Activated T-helper 9 cell treated with anti-CD3 and anti-CD28 coated beads, Interleukin-2, amount 50 U/mL, for 16 hours (primary cell): Measurements from ENCODE around the gene RETREG3.
"Not testable (repeated sequence)": the region's sequence is repeated elsewhere in the genome, so short reads cannot be mapped to it uniquely, and the experiment has no call there.

Experiments
- DNase-seq: peaks from one replicate; pipeline ENCODE4 v3.0.0-alpha.2; 2020; ENCODE audit warnings: low read depth

RETREG3 gene, protein sequence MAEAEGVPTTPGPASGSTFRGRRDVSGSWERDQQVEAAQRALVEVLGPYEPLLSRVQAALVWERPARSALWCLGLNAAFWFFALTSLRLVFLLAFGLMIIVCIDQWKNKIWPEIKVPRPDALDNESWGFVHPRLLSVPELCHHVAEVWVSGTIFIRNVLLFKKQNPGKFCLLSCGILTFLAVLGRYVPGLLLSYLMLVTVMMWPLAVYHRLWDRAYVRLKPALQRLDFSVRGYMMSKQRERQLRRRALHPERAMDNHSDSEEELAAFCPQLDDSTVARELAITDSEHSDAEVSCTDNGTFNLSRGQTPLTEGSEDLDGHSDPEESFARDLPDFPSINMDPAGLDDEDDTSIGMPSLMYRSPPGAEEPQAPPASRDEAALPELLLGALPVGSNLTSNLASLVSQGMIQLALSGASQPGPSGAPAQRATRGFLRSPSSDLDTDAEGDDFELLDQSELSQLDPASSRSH

GRCh38 chr17:42609182-42609813 lies at the start of gene RETREG3, which contains the start of gene TUBG1:
Gene RETREG3, minus strand, starts transcription at chr17:42609374. Its CDS starts 50 bp downstream, at chr17:42609324.
Gene TUBG1, plus strand, starts transcription at chr17:42609683. Its CDS starts 55 bp downstream, at chr17:42609738.
- DNase-seq: peak; percentile 99

GRCh38 chr17:42657824-42658588 lies 48.8 kb upstream of the RETREG3 start:
- DNase-seq: no peak

DNA sequence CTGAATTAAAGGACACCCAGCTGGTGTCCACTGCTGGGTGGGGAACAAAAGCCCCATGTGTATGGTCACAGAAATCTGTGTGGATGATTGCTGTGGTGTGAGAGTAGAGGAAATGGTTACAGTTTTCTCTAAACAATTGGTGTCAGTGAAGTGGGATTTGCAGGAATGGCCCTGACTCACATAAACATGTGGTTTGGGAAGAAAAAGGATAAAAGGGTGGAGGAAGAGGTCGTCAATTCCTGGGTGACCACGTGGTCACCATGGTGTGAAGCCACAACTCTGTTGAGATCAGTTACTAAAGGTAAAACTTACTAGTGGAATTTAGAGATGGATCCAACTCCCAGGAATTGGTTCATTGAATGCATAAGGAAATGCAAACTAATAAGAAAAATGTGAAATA lies 46.4 kb upstream of the RETREG3 start:
- no peak for DNase-seq

- DNase-seq: no peak
Measured at GRCh38 chr17:42653179-42654124, 44.3 kb upstream of the RETREG3 start.

GRCh38 chr17:42651392-42651791 lies 42.2 kb upstream of the RETREG3 start:
- DNase-seq: no peak

DNA sequence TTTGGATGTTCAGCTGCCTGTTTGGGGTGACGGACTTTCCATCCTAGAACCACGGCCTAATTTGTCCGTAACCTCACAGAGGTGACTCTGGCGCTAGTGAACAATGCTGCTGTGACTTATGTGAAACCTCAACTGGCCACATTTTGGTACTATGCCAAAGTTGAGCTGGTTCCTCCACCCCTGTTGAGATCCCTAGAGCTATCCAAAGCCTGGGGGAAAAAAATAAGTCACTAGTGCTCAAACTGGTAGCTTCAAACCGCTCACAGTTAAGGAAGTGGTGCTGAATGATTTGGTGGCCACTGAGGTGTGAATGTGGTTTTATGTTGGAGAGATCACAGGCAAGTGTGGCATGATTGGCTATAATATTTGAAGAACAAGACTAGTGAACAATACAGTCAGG lies 38.6 kb upstream of the RETREG3 start:
- DNase-seq: no peak

GRCh38 chr17:42642336-42642735 lies 33.2 kb upstream of the RETREG3 start:
- no peak for DNase-seq

DNA sequence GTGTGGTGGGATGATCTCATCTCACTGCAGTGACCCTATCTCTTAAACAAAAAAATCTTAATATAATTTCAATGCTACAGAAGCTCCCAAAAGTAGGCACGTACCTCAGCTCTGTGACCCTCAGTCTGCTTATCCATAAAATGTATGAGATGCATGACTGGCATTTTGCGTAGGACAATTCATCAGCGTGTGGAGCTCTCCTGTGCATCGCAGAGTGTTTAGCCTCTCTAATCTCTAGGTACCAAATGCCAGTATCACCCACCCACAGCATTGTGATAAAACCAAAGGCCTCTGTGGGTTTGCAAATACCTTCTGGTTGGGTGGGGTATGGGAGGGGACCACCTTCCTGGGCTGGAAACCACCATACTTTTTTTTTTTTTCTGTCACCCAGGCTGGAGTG lies 30.9 kb upstream of the RETREG3 start:
- no peak for DNase-seq

GRCh38 chr17:42639525-42640113 lies 30.4 kb upstream of the RETREG3 start:
- no peak for DNase-seq

DNA sequence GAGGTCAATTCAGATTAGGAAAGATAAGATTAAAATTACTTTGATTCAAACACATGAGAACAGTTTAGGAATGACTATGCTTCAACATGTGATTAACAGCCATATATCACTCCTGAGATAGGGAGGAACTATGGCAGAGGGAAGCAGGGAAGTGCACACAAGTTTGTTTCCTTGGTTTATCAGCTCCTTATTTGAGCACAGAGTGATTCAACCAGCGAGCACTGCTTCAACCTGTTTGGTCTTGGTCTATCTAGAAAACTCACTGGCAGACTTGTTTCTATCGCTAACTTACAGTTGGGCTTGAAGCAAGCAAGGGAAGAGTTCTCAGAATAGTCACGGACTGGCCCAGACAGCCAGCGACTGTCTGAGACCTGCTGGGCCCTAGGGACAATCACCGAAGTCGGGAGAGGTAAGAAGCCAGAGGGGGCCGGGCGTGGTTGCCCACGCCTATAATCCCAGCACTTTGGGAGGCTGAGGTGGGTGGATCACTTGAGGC lies 23.8 kb upstream of the RETREG3 start:
- DNase-seq: no peak

DNA sequence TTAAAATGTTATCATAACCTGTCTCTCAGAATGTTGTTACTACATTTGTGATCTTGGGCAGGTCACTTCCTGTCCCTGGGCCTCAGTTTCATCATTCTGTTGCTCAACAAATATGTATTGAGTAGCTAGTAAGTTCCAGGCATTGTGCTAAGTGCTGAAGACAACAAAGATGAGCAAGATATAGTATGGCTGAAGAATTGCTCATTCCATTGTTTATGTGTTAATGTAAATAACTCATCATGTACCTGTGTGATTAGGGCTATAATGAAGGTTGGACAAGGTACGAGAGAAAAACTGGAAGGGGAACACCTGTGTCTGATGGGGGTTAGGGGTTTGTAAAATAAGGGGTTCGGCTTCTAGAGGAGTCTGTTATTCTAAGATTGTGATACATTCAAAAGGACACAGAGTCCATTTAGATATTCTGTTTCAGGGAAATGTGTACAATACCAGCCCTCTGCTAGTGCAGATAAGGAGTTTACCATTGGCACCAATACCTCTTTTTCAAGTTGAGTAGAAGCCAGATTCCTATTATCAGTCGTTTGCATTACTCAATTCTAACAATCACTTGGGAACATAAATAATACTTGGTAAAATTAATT lies 20.3 kb upstream of the RETREG3 start:
- DNase-seq: no peak

DNA sequence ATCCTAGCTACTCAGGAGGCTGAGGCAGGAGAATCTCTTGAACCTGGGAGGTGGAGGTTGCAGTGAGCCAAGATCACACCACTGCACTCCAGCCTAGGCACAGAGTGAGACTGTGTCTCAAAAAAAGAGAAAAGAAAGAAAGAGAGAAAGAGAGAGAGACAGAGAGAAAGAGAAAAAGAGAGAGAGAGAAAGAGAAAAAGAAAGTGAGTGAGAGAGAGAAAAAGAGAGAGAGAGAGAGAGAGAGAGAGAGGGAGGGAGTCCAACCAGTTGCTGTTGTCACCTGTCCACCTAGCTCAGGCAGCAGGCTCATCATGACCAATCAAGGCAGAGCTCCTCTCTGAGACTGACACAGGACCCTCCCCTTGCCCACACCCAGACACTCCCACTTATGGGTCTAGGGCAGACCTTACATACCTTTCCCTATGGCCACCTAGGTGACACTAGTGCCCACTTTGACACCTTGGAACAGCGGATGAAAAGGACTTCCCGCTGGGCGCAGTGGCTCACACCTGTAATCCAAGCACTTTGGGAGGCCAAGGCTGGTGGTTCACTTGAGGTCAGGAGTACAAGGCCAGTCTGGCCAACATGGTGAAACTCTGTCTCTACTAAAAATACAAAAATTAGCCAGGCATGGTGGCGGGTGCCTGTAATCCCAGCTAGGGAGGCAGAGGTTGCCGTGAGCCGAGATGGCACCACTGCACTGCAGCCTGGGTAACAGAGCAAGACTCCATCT lies 18.0 kb upstream of the RETREG3 start:
- not testable (repeated sequence) for DNase-seq

- no peak for DNase-seq
Measured at GRCh38 chr17:42623732-42624596, 14.8 kb upstream of the RETREG3 start.

DNA sequence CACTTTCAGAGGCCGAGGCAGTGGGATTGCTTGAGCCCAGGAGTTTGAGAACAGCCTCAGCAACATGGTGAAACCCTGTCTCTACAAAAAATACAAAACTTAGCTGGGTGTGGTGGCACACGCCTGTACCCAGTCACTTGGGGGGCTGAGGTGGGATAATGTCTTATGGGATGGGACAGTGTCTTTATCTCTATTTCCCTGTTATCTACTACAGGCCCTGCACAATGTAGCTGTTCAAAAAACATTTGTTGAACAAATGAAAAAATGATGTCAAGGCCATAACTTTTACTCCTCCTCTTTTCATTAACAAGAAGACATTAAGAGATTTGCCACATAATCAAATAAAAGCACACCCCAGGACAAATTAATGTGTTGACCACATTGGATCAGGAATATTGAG lies 14.1 kb upstream of the RETREG3 start:
- no peak for DNase-seq

DNA sequence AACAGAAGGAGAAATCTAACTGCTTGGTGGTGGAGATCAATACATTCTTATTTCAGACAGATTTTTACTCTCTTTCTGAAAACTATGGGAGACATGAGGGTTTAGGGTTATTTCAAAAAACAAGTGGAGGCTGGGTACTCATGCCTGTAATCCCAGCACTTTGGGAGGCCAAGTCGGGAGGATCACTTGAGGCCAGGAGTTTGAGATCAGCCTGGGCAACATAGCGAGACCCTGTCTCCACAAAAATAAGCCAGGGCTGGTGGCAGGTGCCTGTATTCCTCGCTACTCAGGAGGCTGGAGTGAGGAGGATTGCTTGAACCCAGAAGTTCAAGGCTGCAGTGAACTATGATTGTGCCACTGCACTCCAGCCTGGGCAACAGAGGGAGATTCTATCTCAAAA lies 12.8 kb upstream of the RETREG3 start:
- not testable (repeated sequence) for DNase-seq

DNA sequence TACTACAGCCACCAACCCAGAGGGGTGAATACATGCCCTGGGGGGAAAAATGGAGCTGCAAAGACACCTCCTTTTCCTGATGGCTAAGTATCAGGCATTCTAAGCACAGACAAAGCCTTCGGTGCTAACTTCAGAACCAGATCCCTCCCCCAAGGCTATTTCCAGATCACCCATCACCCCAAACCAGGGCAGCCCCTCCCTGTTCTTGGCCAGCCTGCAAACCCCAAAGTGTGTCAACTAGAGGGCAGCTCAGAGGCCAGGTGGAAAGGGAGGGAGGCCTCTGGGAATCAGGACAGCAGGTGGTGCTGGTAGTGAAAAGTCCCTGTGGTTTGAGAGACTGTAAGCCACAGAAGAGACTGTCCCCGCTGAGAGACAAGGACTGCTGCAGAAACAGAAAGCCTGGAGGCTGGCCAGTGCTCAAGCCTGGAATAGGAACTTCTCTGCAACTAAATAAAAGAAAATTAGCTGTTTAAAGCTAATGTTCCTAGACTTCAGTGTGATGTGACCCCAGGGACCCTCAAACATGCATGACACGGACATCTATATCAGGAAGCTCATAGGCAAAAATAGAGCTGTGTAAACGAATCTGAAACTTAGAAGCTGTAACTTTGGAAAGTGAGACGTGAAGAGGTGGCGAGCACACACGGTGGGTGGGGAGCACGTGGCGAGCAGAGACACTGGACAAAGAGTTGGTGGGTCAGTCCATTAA lies 9.4 kb upstream of the RETREG3 start:
- DNase-seq: no peak

GRCh38 chr17:42617956-42618431 lies 8.8 kb upstream of the RETREG3 start:
- no peak for DNase-seq
